GM13977 (cell line): ENCODE data around the gene MT3.

Experiments used
- DNase-seq: peaks from one replicate; pipeline ENCODE4 v3.0.0; 2012; ENCODE audit warnings: low spot score
- in situ Hi-C: fragments of 300-500 bp; cut with MboI; formaldehyde crosslinking; loops from one replicate; pipeline ENCODE4 v1.12.0; 2022; ENCODE audit warnings: low sequenced_read_pairs, low pct_unique_long_range_greater_than_20kb, mixed read lengths, inconsistent platforms; ENCODE audit not compliant: unreplicated experiment
- TF ChIP-seq, protein P1 (sequence below): IDR thresholded peaks from 2 replicates; pipeline ENCODE4 v1.5.1; 2012; ENCODE audit warnings: mild to moderate bottlenecking, control low read depth; ENCODE audit not compliant: insufficient read depth; ENCODE audit errors: extremely low read depth, missing control alignments

Gene MT3

DNA sequence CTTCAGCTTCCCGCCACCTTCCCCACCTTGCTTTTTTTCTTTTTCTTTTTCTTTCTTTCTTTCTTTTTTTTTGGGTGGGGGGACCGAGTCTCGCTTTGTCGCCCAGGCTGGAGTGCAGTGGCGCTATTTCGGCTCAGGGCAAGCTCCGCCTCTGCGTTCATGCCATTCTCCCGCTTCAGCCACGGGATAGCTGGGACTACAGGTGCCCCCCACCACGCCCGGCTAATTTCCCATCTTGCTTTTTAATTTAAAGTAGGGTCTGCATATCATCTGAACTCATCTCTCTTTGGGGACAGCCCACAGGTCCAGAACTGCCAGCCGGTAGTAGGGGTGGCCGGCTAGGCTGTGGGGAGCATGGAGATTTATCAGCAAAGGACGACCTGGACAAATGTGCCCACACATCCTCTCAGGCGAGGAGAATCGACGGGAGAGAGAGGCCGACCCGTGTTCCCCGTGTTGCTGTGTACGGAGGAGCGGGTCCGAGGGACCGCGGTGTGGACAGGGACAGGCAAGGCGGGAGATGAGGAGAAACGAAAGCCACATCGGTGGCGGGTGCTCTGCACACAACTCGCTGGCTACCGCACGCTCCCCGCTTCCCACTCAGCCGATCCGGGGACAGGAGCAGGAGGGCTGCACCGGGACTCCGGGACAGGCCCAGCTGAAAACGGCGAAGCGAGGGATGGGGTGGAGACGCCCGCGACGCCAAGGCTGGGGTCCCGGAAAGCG lies 45.5 kb downstream of the MT3 start:
- TF ChIP-seq, protein P1, sequence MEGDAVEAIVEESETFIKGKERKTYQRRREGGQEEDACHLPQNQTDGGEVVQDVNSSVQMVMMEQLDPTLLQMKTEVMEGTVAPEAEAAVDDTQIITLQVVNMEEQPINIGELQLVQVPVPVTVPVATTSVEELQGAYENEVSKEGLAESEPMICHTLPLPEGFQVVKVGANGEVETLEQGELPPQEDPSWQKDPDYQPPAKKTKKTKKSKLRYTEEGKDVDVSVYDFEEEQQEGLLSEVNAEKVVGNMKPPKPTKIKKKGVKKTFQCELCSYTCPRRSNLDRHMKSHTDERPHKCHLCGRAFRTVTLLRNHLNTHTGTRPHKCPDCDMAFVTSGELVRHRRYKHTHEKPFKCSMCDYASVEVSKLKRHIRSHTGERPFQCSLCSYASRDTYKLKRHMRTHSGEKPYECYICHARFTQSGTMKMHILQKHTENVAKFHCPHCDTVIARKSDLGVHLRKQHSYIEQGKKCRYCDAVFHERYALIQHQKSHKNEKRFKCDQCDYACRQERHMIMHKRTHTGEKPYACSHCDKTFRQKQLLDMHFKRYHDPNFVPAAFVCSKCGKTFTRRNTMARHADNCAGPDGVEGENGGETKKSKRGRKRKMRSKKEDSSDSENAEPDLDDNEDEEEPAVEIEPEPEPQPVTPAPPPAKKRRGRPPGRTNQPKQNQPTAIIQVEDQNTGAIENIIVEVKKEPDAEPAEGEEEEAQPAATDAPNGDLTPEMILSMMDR, result no peak
- no peak for DNase-seq
- in situ Hi-C loops, result no loop called here

DNA sequence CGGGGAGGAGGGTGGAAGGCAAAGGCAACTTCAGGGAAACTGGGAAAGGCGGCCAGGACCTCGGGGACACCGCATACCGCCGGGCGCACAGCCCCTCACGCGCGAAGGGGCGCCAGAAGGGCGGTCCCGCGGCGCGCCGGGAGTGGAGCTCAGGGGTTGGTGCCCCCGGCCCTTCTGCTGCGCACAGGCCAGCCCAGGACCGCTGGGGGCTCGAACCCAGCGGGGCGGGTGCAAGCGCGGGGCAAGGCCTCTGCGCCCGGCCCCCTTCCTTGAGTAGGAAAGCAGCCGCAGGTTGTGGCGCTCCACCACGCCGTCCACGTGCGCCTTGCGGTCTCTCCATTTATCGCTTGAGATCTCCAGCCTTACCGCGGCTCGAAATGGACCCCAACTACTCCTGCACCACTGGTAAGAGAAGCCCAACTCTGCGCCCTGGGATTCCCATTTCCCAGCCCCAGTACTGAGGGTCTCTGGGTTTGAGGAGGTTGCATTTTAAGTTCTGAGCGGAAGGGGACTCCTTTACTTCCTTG lies 46.2 kb downstream of the MT3 start:
- in situ Hi-C loops, result no loop called here
- TF ChIP-seq, protein P1, result no peak
- no peak for DNase-seq

DNA sequence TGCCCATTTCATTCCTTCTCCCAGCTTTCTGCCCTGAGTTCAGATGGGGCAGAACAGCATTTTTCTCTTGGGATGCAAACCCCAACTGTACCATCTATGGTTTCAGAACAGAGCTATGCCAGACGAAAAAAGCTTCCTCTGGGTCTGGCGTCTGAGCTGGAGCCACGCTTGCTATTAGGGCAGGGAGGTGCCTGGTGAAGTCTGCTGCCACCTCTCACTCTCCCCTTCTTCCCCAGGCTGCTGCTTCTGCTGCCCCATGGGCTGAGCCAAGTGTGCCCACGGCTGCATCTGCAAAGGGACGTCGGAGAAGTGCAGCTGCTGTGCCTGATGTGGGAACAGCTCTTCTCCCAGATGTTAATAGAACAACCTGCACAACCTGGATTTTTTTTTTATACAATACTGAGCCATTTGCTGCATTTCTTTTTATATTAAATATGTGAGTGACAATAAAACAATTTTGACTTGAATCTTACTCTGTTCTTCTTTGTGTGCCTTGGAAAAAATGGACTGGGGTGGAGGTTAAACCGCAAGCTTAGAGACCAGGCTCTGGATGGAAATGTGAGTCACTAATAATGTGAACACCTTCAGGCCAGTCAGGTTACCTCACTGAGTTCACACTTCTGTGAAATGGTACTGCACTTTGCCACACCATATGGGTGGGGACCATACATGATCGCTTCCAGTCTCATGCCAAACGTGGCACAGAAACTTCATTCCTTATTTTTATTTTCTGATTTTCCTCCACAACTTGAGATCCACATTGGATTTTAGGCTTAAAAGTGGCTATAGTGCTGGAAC lies 47.5 kb downstream of the MT3 start:
- TF ChIP-seq, protein P1, result no peak
- in situ Hi-C loops, result no loop called here
- no peak for DNase-seq

DNA sequence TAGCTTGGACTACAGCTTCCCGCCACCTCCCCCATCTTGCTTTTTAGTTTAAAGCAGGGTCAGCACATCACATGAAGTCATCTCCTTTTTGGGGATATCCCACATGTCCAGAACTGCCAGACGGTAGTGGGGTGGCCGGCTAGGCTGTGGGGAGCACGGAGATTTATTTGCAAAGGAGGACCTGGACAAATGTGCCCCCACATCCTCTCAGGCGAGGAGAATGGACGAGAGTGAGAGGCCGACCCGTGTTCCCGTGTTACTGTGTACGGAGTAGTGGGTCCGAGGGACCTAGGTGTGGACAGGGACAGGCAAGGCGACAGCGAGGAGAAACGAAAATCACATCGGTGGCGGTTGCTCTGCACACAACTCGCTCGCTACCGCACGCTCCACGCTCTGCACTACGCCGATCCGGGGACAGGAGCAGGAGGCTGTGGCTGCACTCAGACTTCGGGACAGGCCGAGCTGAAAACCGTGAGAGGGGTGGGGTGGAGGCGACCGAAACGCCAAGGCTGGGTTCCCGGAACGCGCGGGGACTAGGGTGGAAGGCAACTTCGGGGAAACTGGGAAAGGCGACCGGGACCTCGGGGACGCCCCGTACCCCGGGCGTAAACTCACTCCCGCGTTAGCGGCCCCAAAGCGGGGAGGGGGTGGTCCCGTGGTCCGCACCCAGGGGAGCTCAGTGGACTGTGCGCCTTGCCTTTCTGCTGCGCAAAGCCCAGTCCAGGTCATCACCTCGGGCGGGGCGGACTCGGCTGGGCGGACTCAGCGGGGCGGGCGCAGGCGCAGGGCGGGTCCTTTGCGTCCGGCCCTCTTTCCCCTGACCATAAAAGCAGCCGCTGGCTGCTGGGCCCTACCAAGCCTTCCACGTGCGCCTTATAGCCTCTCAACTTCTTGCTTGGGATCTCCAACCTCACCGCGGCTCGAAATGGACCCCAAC lies 48.8 kb downstream of the MT3 start, which contains the start of gene MT1A:
Gene MT1A, plus strand, starts transcription at position 853 of the 937 bp plus-strand sequence. Its CDS starts 73 bp downstream, at position 926.
- DNase-seq, result no peak
- TF ChIP-seq, protein P1, result no peak
- in situ Hi-C loops, result no loop called here

DNA sequence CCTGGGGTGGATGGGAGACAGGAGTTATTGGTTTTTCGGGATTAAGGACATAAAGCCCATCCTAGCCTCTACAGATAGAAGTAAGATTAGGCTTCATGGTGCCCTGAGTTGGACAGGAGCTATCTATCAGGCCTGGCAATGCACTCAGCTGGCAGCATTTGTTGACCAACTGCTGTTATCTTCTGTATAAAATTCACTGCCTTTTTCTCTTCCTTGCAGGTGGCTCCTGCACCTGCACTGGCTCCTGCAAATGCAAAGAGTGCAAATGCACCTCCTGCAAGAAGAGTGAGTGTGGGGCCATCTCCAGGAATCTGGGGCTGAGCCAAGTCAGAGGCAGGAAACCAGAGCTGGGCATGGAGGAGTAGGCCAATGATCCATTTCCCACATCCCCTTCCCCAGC lies 49.7 kb downstream of the MT3 start:
- in situ Hi-C loops, result no loop called here
- TF ChIP-seq, protein P1, result no peak
- DNase-seq, result no peak

DNA sequence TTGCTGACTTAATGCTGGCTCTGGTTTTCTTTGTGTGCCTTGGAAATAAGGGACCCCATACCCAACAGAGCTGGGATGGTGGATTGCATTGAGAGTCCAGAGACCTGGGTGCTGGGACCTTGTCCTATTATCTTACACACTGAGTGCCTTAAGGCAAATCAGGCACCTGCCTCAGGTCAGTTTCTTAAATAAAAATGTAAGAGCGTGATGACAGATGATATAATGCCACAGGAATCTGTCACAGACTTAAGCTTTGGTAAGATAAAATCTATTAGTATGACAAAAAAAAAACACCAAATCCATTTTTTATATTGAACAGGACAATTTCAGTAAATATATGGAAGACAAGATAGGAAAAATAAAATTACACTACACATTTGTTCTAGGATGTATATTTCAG lies 50.7 kb downstream of the MT3 start:
- DNase-seq, result no peak
- in situ Hi-C loops, result no loop called here

More for the DNA sequence above, 50.7 kb downstream of the MT3 start:
- TF ChIP-seq, protein P1, result no peak
